Activated B cell treated with CpG ODN at 0.5 μM for 24 hours (primary cell): ENCODE results near the gene ASCC2. TPM values are rescaled to one million over a fixed set of nuclear protein-coding genes. Genes with fewer than 3 reads are reported as not detected.

Source experiments
- ATAC-seq: fragments of 200-7000 bp; cut with Tn5 transposase; one replicate; pipeline ENCODE4 v1.10.0; 2021; ENCODE audit warnings: low read depth, mild to moderate bottlenecking, moderate library complexity
- CTCF ChIA-PET: fragments of 350-600 bp; sonication (Branson Sonifier 250); formaldehyde crosslinking; loops from one replicate; lab custom pipeline; 2021; ENCODE audit warnings: antibody characterized with exemption; lab: Charles Lee
- POLR2A ChIA-PET: fragments of 350-600 bp; sonication (Branson Sonifier 250); formaldehyde crosslinking; loops from one replicate; lab custom pipeline; 2021; ENCODE audit warnings: antibody characterized with exemption; lab: Charles Lee
- DNase-seq: peaks from one replicate; pipeline ENCODE4 v3.0.0; 2022
- H3K27ac Mint-ChIP-seq: one replicate; pipeline ENCODE4 v1.8.0; 2020; ENCODE audit warnings: mixed read lengths
- H3K27me3 Mint-ChIP-seq: one replicate; pipeline ENCODE4 v1.8.0; 2021; ENCODE audit warnings: mixed read lengths
- H3K36me3 Mint-ChIP-seq: one replicate; pipeline ENCODE4 v1.8.0; 2021; ENCODE audit warnings: low read depth, mixed read lengths
- H3K4me1 Mint-ChIP-seq: one replicate; pipeline ENCODE4 v1.8.0; 2021; ENCODE audit warnings: mixed read lengths
- H3K4me3 Mint-ChIP-seq: one replicate; pipeline ENCODE4 v1.8.0; 2020; ENCODE audit warnings: mild to moderate bottlenecking, mixed read lengths
- H3K9me3 Mint-ChIP-seq: one replicate; pipeline ENCODE4 v1.8.0; 2020; ENCODE audit warnings: mixed read lengths
- intact Hi-C: fragments of 100-400 bp; cut with micrococcal nuclease; formaldehyde crosslinking; loops from one replicate; pipeline ENCODE4 v1.15.1; 2024
- total RNA-seq: library from RNA; stranded (reverse); gene quantifications from 2 replicates; pipeline ENCODE4 v1.2.3, GENCODE V29; 2022
- TF ChIP-seq, protein P1 (sequence below): fragments of 200-600 bp; IDR thresholded peaks from one replicate; pipeline ENCODE4 v1.8.0; 2022; ENCODE audit warnings: antibody characterized with exemption, mild to moderate bottlenecking

The ASCC2 gene
- total RNA-seq, 1 donor from 2014 or later = 89.7 TPM

DNA sequence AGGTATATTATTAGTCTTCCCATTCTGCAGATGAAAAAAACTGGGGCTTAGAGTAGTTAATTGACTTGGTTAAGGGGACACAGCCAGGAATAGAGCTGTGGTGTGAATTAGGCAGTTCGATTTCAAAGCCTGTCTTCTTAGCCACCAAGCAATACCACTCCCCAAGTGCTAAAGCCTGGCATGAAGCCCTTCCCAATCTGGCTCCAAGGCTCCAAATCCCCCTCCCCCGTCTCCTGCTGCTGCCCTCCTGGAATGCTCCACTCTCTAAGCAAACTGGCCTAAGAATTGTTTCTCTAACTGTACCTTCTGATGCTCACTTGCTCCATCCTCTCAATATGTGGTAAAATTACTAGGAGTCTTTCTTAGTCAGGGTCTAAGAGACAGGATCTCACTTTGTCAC lies 18.6 kb downstream of the ASCC2 start:
- H3K4me1 Mint-ChIP-seq = peaks cover 6% of the 10 kb centered on the region
- no peak for ATAC-seq
- ChIA-PET CTCF (no interaction called here), POLR2A (no interaction called here)
- H3K9me3 Mint-ChIP-seq = no peaks in the 10 kb centered on the region
- DNase-seq = no peak
- H3K27ac Mint-ChIP-seq = no peak overlapping the region
- no peak overlapping the region for H3K4me3 Mint-ChIP-seq
- intact Hi-C loops = no loop called here
- H3K27me3 Mint-ChIP-seq = no peaks in the 10 kb centered on the region
- H3K36me3 Mint-ChIP-seq = peaks cover 83% of the 10 kb centered on the region
- TF ChIP-seq, protein P1, sequence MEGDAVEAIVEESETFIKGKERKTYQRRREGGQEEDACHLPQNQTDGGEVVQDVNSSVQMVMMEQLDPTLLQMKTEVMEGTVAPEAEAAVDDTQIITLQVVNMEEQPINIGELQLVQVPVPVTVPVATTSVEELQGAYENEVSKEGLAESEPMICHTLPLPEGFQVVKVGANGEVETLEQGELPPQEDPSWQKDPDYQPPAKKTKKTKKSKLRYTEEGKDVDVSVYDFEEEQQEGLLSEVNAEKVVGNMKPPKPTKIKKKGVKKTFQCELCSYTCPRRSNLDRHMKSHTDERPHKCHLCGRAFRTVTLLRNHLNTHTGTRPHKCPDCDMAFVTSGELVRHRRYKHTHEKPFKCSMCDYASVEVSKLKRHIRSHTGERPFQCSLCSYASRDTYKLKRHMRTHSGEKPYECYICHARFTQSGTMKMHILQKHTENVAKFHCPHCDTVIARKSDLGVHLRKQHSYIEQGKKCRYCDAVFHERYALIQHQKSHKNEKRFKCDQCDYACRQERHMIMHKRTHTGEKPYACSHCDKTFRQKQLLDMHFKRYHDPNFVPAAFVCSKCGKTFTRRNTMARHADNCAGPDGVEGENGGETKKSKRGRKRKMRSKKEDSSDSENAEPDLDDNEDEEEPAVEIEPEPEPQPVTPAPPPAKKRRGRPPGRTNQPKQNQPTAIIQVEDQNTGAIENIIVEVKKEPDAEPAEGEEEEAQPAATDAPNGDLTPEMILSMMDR = no peak

DNA sequence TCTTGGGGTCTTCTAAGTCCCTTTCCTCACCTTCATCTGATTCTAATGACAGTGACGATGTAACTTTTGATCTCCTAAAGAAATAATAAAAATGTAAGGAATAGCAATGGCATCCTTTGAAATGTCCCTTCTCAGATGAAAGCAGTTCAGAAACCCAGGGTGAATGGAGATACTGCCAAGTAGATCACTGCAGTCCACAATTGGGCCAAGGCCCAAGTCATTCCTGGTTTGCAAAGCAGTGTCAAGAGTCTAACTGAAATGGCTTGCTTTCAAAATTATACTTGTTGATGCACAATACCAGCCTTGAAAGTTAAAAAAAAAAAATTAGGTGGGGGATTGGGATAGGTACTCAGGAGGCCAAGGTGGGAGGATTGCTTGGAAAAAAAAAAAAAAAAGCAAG lies 20.4 kb downstream of the ASCC2 start:
- H3K36me3 Mint-ChIP-seq = peaks cover 87% of the 10 kb centered on the region
- peaks cover 6% of the 10 kb centered on the region for H3K4me1 Mint-ChIP-seq
- CTCF ChIA-PET = no interaction called here
- TF ChIP-seq, protein P1 = no peak
- ATAC-seq (no peak), DNase-seq (no peak)
- H3K4me3 Mint-ChIP-seq = no peak overlapping the region
- no peaks in the 10 kb centered on the region for H3K9me3 Mint-ChIP-seq
- intact Hi-C loops = no loop called here
- no peak overlapping the region for H3K27ac Mint-ChIP-seq
- POLR2A ChIA-PET = no interaction called here
- H3K27me3 Mint-ChIP-seq = no peaks in the 10 kb centered on the region

- H3K4me1 Mint-ChIP-seq = peaks cover 6% of the 10 kb centered on the region
- ChIA-PET CTCF (no interaction called here), POLR2A (no interaction called here)
- TF ChIP-seq, protein P1 = no peak
- no peak overlapping the region for H3K27ac Mint-ChIP-seq
- H3K36me3 Mint-ChIP-seq = peaks cover 87% of the 10 kb centered on the region
- H3K27me3 Mint-ChIP-seq = no peaks in the 10 kb centered on the region
- intact Hi-C loops = no loop called here
- ATAC-seq (no peak), DNase-seq (no peak)
- H3K9me3 Mint-ChIP-seq = no peaks in the 10 kb centered on the region
- no peak overlapping the region for H3K4me3 Mint-ChIP-seq
These were observed 21.1 kb downstream of the ASCC2 start for GRCh38 chr22:29816980-29817379.

- TF ChIP-seq, protein P1 = no peak
- no peak for DNase-seq
- intact Hi-C loops = no loop called here
- CTCF ChIA-PET = interaction anchor here (0.6 kb wide), 1 partner anchor 147 kb away, joined by 3 read pairs; no protein-coding TSS in a partner anchor
- no peak for ATAC-seq
- no peaks in the 10 kb centered on the region for H3K27me3 Mint-ChIP-seq
- H3K9me3 Mint-ChIP-seq = no peaks in the 10 kb centered on the region
- H3K4me1 Mint-ChIP-seq = peaks cover 5% of the 10 kb centered on the region
- H3K27ac Mint-ChIP-seq = no peak overlapping the region
- peaks cover 87% of the 10 kb centered on the region for H3K36me3 Mint-ChIP-seq
- POLR2A ChIA-PET = no interaction called here
- H3K4me3 Mint-ChIP-seq = no peak overlapping the region
These were observed 21.5 kb downstream of the ASCC2 start for GRCh38 chr22:29816539-29816938.

GRCh38 chr22:29816128-29816527 lies 21.9 kb downstream of the ASCC2 start:
- peaks cover 2% of the 10 kb centered on the region for H3K4me1 Mint-ChIP-seq
- ChIA-PET CTCF (interaction anchor here (0.6 kb wide), 1 partner anchor 146 kb away, joined by 3 read pairs; no protein-coding TSS in a partner anchor), POLR2A (no interaction called here)
- no peaks in the 10 kb centered on the region for H3K27me3 Mint-ChIP-seq
- ATAC-seq (no peak), DNase-seq (no peak)
- H3K4me3 Mint-ChIP-seq = no peak overlapping the region
- H3K36me3 Mint-ChIP-seq = peaks cover 87% of the 10 kb centered on the region
- TF ChIP-seq, protein P1 = no peak
- H3K9me3 Mint-ChIP-seq = no peaks in the 10 kb centered on the region
- no peak overlapping the region for H3K27ac Mint-ChIP-seq
- intact Hi-C loops = no loop called here
